Posterior vena cava (tissue), 2 donors: ENCODE data around the gene ZNF536. TPM values are rescaled to one million over a fixed set of nuclear protein-coding genes. Genes with fewer than 3 reads are reported as not detected.

Source experiments
- DNase-seq: peaks from one replicate; pipeline ENCODE4 v3.0.0-alpha.2; 2020; ENCODE audit warnings: low spot score
- intact Hi-C, 2 donors: fragments of 100-400 bp; cut with DNase I; formaldehyde crosslinking; loops; one replicate each; pipeline versions ENCODE4 v1.14.1 to v1.14.2; 2022 to 2023
- total RNA-seq, 2 donors: library from RNA; stranded (reverse); fragmentation: NEBNext Ultra II Directional; extraction: Animal tissue kit (Norgen Biotek cat#: 25700); gene quantifications; one replicate each; pipeline ENCODE4 v1.2.1, GENCODE V29; 2021
- donor health status: DM: yes; HTN: yes; CAD: no.
- donor health status: DM: yes; HTN: yes; CAD: no.

Gene ZNF536
- total RNA-seq, 2 donors from 2014 or later, result 2.8 to 3.6 TPM

- no peak for DNase-seq
- intact Hi-C loops, result no loop called here
Observed at GRCh38 chr19:30605333-30605732, 233.1 kb downstream of the ZNF536 start.

GRCh38 chr19:30606114-30607050 is 234.2 kb downstream of the ZNF536 start:
- intact Hi-C loops, result no loop called here
- DNase-seq, result no peak
